Measurements from ENCODE around the gene GATA5. TPM values are rescaled to one million over a fixed set of nuclear protein-coding genes. Genes with fewer than 3 reads are reported as not detected.

GATA5 gene
- polyA plus RNA-seq, 1 experiment, result not detected

- no peak for TF ChIP-seq CTCF (IDR thresholded peaks at IDR 0.05; ENCODE audit: low read depth, low read length)
- DNase-seq (ENCODE audit: low read depth, low spot score), result no peak
- POLR2A ChIA-PET, result no interaction called here
- CTCF ChIA-PET, result no interaction called here
- Histone ChIP-seq H3K27me3 (ENCODE audit: control insufficient read depth, insufficient read depth, low read length) (peaks cover 8% of the 10 kb centered on the region), H3K4me3 (ENCODE audit: low read depth, low read length) (no peak overlapping the region), H3K27ac (ENCODE audit: low read depth, low read length) (no peak overlapping the region), H3K9me3 (ENCODE audit: control insufficient read depth, insufficient read depth, low read length) (peaks cover 6% of the 10 kb centered on the region; the same call in 1 of the 2 replicates)
Observed at GRCh38 chr20:62425281-62426058, 50.3 kb downstream of the GATA5 start.

DNA sequence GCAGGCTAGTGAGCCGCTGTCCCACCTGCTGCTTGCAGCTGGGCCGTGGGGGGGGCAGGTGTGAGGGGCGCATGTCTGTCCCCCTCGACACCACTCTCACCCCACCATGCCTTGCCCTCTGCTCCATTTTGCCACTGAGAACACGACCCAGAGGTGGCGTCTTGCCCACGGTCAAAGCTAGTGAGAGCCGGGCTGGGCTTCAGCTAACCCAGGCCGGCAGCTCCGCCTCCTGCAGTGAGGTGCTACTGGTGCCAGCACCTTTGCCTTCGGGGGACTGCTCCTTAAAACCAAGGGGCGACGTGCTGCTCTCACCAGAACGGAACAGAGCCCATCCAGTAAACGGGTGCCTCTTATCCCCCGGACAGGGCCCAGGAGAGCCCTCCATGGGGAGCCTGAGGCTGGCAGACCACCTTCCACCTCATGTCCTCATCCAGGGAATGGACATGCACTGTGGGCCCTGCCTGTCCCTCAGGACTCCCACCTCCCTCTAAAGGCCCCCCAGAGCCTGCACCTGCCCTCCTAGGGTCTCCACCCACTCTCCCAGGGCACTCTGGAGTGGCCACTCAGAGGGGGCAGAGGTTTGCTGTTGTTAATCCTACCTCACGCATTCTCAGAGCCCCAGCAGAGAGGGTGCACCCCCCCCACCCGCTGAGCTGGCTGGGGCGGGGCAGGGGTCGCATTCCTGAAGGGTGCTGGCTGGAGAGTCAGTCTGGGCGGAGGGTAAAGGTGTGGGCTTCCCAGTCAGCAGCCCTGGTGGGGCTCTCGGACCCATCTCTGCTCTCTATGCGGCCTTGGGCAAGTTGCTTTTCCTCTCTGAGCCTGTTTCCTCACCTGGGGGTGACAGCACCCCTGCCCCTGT, 51.3 kb downstream of the GATA5 start:
- CTCF ChIA-PET, result no interaction called here
- no peak for DNase-seq (ENCODE audit: low read depth, low spot score)
- Histone ChIP-seq H3K9me3 (ENCODE audit: control insufficient read depth, insufficient read depth, low read length) (peaks cover 6% of the 10 kb centered on the region; the same call in 1 of the 2 replicates), H3K27ac (ENCODE audit: low read depth, low read length) (no peak overlapping the region), H3K27me3 (ENCODE audit: control insufficient read depth, insufficient read depth, low read length) (peaks cover 5% of the 10 kb centered on the region), H3K4me3 (ENCODE audit: low read depth, low read length) (no peak overlapping the region)
- no peak for TF ChIP-seq CTCF (IDR thresholded peaks at IDR 0.05; ENCODE audit: low read depth, low read length)
- POLR2A ChIA-PET, result no interaction called here

GRCh38 chr20:62423326-62423706, 52.5 kb downstream of the GATA5 start:
- Histone ChIP-seq H3K27ac (ENCODE audit: low read depth, low read length) (no peak overlapping the region), H3K4me3 (ENCODE audit: low read depth, low read length) (no peak overlapping the region), H3K27me3 (ENCODE audit: control insufficient read depth, insufficient read depth, low read length) (peaks cover 2% of the 10 kb centered on the region), H3K9me3 (ENCODE audit: control insufficient read depth, insufficient read depth, low read length) (peaks cover 6% of the 10 kb centered on the region; the same call in 1 of the 2 replicates)
- POLR2A ChIA-PET, result no interaction called here
- TF ChIP-seq CTCF (IDR thresholded peaks at IDR 0.05; ENCODE audit: low read depth, low read length), result no peak
- CTCF ChIA-PET, result no interaction called here
- no peak for DNase-seq (ENCODE audit: low read depth, low spot score)

- no peak for DNase-seq (ENCODE audit: low read depth, low spot score)
- TF ChIP-seq CTCF (IDR thresholded peaks at IDR 0.05; ENCODE audit: low read depth, low read length), result no peak
- Histone ChIP-seq H3K27me3 (ENCODE audit: control insufficient read depth, insufficient read depth, low read length) (peaks cover 2% of the 10 kb centered on the region), H3K4me3 (ENCODE audit: low read depth, low read length) (no peak overlapping the region), H3K27ac (ENCODE audit: low read depth, low read length) (no peak overlapping the region), H3K9me3 (ENCODE audit: control insufficient read depth, insufficient read depth, low read length) (peaks cover 6% of the 10 kb centered on the region; the same call in 1 of the 2 replicates)
- CTCF ChIA-PET, result no interaction called here
- POLR2A ChIA-PET, result no interaction called here
Observed at GRCh38 chr20:62422636-62423325, 53.0 kb downstream of the GATA5 start.
